NB4 (cell line): ENCODE data around the gene C1QTNF1.

ENCODE experiments used
- CTCF ChIP-seq: IDR thresholded peaks from one replicate; pipeline ENCODE4 v1.5.1; 2012; ENCODE audit warnings: low read depth, low read length
- MAX ChIP-seq: IDR thresholded peaks from 2 replicates; pipeline ENCODE4 v1.6.1; 2011; ENCODE audit warnings: low read depth, low read length
- MYC ChIP-seq: IDR thresholded peaks from 2 replicates; pipeline ENCODE4 v1.6.1; 2011; ENCODE audit warnings: low read depth, low read length
- POLR2A ChIP-seq: IDR thresholded peaks from 2 replicates; pipeline ENCODE4 v1.6.1; 2011; ENCODE audit warnings: mild to moderate bottlenecking; ENCODE audit not compliant: insufficient read length; ENCODE audit errors: extremely low read depth

- TF ChIP-seq CTCF (no peak), MAX (no peak), POLR2A (no peak), MYC (no peak)
These were observed 55.6 kb downstream of the C1QTNF1 start for GRCh38 chr17:79079421-79080200.
